ENCODE measurements around the gene SPOCK2. TPM values are rescaled to one million over a fixed set of nuclear protein-coding genes. Genes with fewer than 3 reads are reported as not detected.

SPOCK2 gene
- total and polyA plus RNA-seq, 8 donors: 0.59 to 2.1 (median 1.6) TPM

DNA sequence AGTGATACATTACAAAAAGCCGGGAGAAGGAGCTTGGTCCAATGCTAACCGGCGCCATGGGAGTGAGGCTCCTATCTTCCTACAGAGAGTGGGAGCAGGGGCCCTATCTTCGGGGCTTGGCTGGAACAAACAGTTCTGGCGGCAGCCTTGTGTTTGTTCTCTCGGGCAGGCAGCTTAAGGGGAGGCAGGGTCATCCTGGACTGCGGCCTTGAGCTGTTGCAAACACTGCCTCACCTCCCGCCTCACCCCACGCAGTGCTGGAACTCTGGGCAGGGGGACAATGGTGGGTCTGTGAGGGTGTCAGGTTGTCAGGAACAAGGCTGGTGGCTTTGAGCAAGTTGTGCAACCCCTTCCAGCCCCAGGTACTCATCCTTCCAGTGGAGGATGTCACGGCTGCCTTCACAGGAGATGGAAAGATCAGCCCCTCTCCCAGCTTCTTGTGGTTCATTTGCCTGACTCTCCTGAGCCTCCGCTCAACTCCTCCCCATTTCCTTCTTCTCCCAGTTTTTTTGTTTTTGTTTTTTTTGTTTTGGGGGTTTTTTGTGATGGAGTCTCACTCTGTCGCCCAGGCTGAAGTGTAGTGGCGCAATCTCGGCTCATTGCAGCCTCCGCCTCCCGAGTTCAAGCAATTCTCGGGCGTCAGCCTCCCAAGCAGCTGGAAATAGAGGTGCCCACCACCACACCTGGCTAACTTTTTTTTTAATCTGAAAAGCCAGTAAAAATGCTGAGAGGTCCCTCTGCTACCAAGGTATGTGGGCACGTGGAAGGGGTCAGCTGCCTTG, 57.4 kb downstream of the SPOCK2 start:
- DNase-seq: peak in 5 of 6 donors; percentile 21 to 72 (median 50)
- Histone ChIP-seq H3K4me3 (no peak overlapping the region), H3K27ac (peak overlapping the region in 2 of 4 donors; percentile 23 to 38), H3K27me3 (no peaks in the 10 kb centered on the region), H3K36me3 (no peaks in the 10 kb centered on the region), H3K4me1 (no peaks in the 10 kb centered on the region), H3K9me3 (no peaks in the 10 kb centered on the region)
- WGBS, 2 donors: 51 to 57% methylated on average over 19 of the region's 19 CpGs
- FAIRE-seq: no peak
- no peak for TF ChIP-seq CTCF (IDR thresholded peaks at IDR 0.05)
- peak; percentile 43 to 89 (median 82) for ATAC-seq
- intact Hi-C loops (cut with DNase I): no loop called here

DNA sequence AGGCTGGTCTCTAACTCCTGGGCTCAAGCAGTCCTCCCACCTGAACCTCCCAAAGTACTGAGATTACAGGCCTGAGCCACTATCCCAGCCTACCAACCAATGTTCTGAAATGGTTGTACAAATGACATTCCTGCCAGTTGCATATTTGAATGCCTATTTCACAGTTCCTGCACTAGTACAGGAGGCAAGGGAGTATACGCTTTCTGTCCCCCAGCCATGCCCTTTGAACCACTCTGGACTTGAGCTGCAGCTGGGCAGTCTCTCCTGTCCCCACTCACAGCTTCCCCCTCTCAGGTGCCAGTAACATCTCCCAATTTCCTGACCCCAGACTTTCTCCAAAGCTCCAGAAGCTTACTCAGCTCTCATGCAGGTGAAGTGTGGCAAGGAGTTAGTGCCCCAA, 58.9 kb downstream of the SPOCK2 start:
- ATAC-seq (no peak), DNase-seq (no peak), FAIRE-seq (no peak)
- Histone ChIP-seq H3K4me3 (no peak overlapping the region), H3K27ac (no peak overlapping the region), H3K27me3 (no peaks in the 10 kb centered on the region), H3K9me3 (no peaks in the 10 kb centered on the region), H3K4me1 (no peaks in the 10 kb centered on the region), H3K36me3 (no peaks in the 10 kb centered on the region)
- WGBS, 2 donors: 94 to 96% methylated on average over 1 of the region's 1 CpG
- TF ChIP-seq CTCF (IDR thresholded peaks at IDR 0.05): no peak
- intact Hi-C loops (cut with DNase I): no loop called here

DNA sequence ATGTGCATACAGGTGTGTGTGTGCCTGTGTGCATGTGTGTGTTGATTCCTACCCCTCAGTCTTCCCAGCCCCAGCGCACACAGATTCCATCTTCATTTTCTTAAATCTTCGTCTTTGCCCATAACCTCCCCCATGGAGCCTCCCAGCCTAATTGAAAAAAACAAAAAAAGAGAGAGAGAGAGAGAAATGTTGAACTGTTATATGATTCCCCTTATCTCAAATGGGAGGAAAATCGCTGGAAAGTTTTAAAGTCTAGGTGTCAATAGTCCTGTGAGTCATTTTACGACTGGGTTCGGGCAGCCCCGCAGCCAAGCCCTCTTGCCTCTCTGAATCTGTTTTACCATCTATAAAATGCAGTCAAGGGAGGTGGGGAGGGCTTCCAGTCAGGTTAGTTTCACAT, 60.9 kb downstream of the SPOCK2 start:
- intact Hi-C loops (cut with DNase I): no loop called here
- Histone ChIP-seq H3K36me3 (no peaks in the 10 kb centered on the region), H3K27me3 (no peaks in the 10 kb centered on the region), H3K9me3 (no peaks in the 10 kb centered on the region), H3K4me3 (no peak overlapping the region), H3K4me1 (no peaks in the 10 kb centered on the region), H3K27ac (no peak overlapping the region)
- DNase-seq (no peak), FAIRE-seq (no peak), ATAC-seq (no peak)
- TF ChIP-seq CTCF (IDR thresholded peaks at IDR 0.05): no peak
- 56 to 61% methylated on average over 6 of the region's 6 CpGs for WGBS, 2 donors

DNA sequence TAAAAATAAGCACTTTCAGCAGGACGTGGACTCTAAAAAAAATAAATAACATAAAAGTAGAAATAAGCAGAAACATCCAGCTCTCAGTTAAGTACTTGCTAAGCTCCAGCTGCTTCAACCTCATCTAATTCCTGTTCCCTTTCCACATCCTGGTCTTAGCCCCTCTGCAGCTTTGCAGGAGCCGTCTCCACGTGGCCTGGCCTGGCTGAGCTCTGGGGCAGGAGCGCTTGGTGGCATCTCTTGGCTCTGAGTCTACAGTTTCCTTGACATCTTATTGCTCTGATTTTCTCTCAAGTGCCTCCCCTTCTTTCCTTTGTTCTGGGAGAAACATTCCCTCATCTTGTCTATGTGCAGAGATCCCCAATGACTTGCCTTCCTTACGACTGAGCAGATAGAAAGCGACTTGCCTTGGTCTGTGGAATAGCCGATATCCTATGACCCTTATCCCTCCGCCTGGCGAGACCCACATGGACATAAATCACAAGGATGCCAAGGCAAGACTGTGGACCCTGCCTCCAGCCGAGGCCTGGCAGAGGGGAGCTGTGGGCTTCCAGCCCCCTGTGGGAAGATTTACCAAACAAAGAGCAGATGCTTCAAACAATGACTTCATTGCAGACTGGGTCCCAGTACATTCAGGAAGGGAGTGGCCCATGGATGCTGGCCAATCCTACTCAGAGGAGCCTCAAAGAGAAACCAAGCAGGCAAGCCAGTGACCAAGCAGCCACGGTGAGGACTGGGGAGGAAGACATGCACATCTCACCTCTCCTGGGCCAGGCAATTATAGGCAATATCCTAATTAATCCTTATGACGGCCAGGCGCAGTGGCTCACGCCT, 61.9 kb downstream of the SPOCK2 start:
- peak in 1 of 4 donors; percentile 37 for ATAC-seq
- no peak for DNase-seq
- H3K36me3 ChIP-seq: no peaks in the 10 kb centered on the region
- intact Hi-C loops (cut with DNase I): no loop called here
- H3K4me3 ChIP-seq: no peak overlapping the region
- FAIRE-seq: no peak
- no peaks in the 10 kb centered on the region for H3K9me3 ChIP-seq
- no peak for TF ChIP-seq CTCF (IDR thresholded peaks at IDR 0.05)
- H3K27ac ChIP-seq: no peak overlapping the region
- 88 to 89% methylated on average over 14 of the region's 14 CpGs for WGBS, 2 donors
- no peaks in the 10 kb centered on the region for H3K27me3 ChIP-seq
- no peaks in the 10 kb centered on the region for H3K4me1 ChIP-seq
